ENCODE measurements around the gene CWC22. TPM values are rescaled to one million over a fixed set of nuclear protein-coding genes. Genes with fewer than 3 reads are reported as not detected.
"Not testable (repeated sequence)": the region's sequence is repeated elsewhere in the genome, so short reads cannot be mapped to it uniquely, and the experiment has no call there.

CWC22 gene
- total RNA-seq, 1 donor from 2014 or later, result 24.0 TPM

DNA sequence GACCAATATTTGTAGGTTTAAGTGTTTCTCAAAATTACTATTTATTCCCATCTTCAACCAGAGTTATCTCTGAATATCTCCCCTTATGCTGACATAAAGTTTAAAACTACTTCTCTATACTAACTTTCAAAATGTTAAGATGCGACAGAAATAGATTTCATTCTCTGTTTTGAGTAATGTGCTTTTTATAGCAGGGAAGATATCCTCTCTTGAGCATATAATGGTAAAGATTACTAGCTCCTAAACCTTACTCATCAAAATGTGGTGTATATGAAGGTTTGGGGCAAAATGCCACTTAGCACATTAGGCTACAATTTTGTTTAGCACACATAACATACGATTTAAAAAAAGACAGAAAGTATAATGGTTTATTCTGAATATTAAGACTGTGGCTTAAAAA, 54.4 kb downstream of the CWC22 start:
- intact Hi-C loops (cut with micrococcal nuclease), result no loop called here

DNA sequence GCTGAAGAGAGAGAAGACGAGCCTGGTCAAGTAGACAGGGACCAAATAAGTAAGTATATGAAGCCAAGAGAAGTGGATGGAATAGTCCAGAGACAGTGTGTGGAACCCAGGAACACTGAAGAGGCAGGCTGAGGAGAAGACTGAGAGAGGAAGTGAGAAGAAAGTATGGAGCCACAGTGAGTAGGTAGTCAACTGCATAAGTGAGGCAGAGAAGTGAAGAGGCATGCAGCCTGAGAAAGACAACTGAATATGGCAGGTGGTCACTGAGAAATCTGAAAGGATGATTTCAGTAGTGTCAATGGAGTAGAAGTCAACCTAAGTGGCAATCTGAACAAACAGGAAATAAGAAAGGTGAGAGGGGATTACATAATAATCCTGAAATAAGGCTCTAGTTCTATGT, 55.4 kb downstream of the CWC22 start:
- intact Hi-C loops (cut with micrococcal nuclease), result no loop called here

DNA sequence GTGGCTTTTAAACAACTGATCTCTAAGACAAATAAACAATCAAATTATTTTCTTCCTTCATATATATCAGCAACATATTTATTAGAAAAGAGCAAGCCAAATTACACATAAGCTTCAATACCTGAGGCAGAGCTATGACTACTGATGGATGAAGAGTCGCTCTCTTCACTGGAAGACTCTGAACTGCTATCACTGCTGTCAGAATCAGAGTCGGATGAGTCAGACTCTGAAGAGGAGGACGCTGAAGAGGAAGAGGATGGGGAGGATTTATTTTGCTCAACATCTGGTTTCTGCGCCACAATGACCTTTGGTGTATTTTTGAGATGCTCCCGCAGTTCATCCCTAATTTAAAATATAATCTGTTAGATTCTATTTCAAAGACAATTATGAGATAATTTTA, 56.7 kb downstream of the CWC22 start:
- intact Hi-C loops (cut with micrococcal nuclease), result no loop called here

DNA sequence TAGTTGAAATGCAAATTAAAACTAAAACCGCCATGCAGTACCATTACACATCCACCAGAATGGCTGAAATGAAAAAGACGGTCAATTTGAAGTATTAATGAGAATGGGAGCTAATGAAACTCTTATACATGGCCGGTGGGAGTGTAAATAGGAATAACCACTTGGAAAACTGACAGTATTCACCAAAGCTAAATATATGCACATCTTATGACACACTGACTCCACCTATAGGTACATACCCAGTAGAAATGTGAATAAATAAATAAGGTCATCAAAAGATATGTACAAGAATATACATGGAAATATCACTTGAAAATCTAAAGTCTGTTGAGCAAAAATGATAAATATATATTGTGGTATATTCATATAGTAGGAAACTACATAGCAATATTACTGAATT, 57.7 kb downstream of the CWC22 start:
- intact Hi-C loops (cut with micrococcal nuclease), result no loop called here

DNA sequence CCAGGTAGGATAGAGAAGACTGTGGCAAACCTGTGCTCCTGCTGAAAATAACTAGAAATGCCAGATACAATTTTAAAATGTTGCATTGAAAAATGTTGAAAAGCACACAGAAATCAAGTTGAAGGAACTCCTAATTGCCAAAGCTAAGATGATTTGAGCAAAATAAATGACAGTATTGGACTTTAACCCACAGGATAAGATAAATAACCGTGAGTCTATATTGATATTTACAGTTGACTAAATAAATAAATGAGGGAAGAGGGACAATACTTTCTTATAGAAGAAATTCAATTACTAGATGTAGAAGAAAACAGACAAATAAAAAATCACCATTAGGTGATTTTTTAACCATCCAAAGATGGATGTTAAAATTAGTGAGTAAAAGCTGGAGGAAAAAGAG, 59.0 kb downstream of the CWC22 start:
- intact Hi-C loops (cut with micrococcal nuclease), result no loop called here

DNA sequence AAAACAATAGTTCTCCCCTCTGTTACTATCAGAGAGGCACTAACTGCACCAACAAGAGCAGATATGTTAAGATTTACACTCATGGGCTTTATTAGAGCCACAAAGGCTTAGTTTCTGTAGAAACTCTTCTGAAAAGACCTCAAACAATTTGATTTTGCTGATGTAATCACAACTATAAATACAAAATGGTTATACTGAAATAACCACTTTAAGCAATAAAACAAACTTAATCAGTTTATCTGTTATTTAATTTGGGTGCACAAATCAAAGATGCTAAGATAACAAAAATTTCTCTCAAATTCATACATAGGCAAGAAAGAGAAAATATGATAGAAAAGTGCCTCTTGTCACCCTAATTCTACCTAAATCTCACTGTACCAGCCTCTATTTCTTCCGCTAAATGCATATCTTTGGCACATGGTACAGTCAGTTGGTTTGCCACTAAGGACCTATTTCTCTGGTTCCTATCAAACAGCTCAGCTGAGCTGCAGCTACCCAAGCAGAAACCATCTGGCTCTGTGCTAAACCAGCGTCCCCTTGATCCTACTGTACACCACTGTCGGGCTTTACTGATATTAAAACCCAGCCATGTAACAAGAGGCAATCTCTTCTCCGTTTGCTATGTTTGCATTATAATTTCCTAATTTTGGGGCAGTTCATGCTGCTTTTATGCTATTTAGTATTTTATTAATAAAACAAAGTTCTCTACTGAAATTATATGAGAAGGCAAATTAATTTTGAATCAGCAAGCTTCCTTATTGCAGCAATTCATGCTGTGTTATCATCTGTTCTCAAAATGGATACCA, 60.1 kb downstream of the CWC22 start:
- intact Hi-C loops (cut with micrococcal nuclease), result no loop called here

DNA sequence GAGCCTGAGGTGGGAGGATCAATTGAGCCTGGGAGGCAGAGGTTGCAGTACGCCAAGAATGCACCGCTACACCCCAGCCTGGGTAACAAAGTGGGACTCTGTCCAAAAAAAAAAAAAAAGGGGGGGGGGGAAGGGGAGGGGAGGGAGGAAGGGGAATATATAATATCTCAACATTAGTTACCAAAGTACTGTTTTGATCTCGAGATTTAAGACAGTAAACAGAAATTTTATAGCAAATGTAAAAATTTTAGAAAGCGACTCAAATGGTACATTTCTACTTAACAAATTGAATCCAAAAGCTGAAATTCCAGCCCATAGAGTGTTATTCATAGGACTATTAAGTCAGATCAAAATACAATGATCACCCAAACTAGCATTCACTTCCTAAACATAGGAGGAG, 60.8 kb downstream of the CWC22 start:
- intact Hi-C loops (cut with micrococcal nuclease), result no loop called here

DNA sequence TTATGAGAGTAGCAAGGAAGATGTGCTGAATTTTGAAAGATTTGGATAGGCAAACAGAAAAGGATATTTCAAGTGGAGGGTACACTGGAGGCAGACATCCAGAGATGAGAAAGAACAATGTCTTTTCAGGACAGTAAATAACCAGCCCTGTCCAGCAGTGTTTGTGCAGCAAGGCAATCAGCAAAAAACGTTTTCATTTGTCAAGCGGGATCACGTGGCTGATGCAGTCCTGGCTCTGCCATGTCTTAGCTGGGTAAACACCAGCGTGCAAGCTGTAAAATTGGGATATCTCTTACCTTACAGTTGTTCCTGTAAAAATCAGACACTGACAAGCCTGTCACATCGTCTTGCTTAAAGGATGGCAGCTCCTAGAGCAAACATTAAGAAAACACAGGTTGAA, 67.8 kb downstream of the CWC22 start:
- intact Hi-C loops (cut with micrococcal nuclease), result loop anchor here (5.0 kb wide), 1 partner anchor 1177 kb away; no protein-coding TSS in a partner anchor

DNA sequence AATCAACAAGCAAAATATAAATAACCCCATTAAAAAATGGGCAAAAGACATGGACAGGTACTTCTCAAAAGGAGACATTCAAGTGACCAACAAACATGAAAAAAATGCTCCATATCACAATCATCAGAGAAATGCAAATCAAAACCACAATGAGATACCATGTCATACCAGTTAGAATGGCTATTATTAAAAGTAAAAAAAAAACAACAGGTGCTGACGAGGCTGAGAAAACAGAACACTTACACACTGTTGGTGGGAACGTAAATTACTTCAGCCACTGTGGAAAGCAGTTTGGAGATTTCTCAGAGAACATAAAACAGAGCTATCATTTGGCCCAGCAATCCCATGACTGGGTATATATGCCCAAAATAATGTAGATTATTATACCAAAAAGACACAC, 69.1 kb downstream of the CWC22 start:
- intact Hi-C loops (cut with micrococcal nuclease), result loop anchor here (5.0 kb wide), 1 partner anchor 1176 kb away; no protein-coding TSS in a partner anchor

DNA sequence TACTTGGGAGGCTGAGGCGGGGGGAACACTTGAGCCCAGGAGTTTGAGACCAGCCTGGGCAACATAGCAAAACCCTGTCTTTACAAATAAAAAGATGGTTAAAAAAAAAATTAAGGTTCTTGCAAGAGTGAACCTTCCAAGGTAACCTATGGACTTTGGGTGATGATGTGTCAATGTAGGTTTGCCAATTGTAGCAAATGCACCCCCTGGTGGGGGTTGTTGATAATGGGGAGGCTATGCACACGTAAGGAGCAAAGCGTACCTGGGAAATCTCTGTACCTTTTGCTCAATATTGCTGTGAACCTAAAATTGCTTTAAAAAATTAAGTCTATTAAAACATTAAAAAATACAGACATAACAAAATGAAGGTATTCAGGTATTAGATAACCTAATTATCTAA, 70.4 kb downstream of the CWC22 start:
- intact Hi-C loops (cut with micrococcal nuclease), result loop anchor here (1.0 to 5.0 kb wide), 2 partner anchors 717 to 1174 kb away; no protein-coding TSS in a partner anchor

DNA sequence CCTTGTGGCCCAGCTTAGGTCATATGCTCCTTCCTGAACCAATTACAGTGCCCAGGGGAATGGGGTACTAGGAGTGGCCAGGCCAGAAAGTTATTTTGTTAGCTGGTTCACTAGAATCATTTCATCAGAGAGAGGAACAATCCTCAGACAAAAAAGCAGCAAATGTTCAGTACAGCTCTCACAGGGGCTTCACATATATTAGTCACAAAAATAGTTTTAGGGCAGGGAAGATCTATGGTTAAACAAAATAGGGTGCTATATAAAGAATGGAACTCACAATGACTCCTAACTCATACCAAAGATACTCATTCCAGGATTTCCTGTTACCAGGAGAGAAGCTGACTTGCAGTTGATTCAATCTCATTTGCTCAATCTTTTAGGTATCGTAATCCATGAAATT, 71.0 kb downstream of the CWC22 start:
- intact Hi-C loops (cut with micrococcal nuclease), result loop anchor here (1.0 to 5.0 kb wide), 2 partner anchors 717 to 1174 kb away; no protein-coding TSS in a partner anchor

DNA sequence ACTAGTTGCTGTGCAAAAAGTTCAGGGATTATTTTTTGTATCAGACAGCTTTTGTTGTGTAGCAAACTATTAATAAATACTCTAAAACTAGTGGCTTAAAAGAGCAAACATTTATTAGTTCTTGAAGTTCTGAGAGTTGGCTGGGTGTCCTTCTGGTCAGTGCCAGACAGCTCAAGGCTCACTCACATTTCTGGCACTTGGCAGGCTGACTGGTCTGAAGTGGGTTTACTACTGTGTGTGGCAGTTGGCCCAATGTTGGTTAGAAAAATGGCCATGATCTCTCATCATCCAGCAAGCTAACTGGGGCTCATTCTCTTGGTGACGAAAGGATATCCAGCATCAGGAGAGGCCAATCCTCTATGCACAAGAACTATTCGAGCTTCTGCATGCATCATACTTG, 74.3 kb downstream of the CWC22 start:
- intact Hi-C loops (cut with micrococcal nuclease), result no loop called here

DNA sequence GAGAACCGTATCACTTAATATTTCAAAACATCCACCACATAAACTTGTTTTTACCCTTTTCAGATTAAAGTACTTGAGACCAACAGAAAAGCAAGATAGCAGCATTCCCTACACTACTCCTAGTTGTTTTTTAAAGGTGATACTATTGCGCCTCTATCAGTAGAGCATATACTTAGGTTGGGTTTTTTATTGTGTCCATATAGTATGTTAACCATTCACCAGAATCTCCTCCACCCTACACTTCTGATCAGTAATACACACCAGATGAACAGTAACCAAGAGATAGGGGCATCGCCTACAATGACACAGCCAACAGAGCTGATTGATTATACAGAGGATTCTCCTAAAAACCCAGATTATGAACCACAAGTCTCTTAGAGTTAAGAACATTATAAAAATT, 75.6 kb downstream of the CWC22 start:
- intact Hi-C loops (cut with micrococcal nuclease), result no loop called here

DNA sequence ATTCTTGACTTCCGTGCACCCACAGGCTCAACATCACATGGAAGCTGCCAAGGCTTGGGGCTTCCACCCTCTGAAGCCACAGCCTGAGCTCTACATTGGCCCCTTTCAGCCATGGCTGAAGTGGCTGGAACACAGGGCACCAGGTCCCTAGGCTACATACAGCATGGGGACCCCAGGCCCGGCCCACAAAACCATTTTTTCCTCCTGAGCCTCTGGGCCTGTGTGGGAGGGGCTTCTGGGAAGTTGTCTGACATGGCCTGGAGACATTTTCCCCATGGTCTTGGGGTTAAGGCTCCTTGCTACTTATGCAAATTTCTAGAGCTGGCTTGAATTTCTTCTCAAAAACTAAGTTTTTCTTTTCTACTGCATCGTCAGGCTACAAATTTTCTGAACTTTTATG, 77.1 kb downstream of the CWC22 start:
- intact Hi-C loops (cut with micrococcal nuclease), result not testable (repeated sequence)

DNA sequence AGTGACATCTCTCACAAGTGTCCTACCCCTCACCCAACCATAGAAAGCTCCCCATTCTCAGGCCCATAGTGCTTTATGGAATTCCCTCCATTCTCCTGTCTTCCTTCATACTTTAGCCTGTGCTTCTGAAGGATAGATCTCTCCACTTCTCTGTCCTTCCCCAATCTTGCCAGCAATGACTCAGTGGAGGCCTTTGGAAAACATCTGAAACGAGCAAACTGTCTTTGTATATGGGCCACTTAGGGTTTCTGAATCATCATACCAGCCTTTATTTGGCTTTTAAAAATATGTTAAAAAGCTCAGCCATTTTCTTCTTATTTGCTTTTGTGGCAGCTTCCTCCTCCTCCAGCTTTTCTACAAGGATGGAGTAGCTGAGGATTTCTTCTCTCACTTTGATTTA, 80.1 kb downstream of the CWC22 start:
- intact Hi-C loops (cut with micrococcal nuclease), result no loop called here

DNA sequence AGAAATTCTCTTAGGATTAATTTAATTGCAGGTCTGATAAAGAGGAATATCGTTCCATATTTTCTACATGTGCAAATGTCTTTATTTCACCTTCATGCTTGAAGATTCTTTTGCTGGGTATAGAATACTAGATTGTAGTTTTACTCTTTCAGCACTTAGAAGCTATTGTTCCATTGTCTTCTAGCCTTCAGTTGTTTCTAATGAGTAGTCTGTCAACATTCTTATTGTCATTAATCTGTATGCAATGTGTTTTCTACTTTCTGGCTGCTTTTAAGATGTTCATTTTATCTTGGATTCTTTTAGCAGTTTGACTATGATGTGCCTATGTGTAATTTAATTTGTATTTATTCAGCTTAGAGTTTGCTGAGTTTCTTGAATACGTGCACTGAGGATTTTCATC, 81.4 kb downstream of the CWC22 start:
- intact Hi-C loops (cut with micrococcal nuclease), result no loop called here

DNA sequence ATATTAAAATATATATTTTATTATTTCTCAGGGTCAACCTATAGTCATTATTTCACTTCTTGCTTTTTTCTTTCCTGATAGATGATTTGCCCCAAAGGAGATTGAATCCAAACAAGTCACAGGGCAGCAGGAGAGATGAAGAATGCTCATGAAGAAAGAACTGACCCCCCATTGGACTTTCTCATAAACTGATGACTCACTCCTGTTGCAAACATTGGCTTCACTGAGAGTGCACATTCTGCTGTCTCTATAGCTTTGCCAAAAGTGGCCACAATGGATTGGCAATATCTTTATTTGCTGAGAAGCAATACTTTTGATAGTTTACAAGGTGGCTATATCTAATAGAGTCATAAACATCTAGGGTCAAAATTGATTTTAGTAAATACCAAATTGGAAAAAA, 89.8 kb downstream of the CWC22 start:
- intact Hi-C loops (cut with micrococcal nuclease), result no loop called here

DNA sequence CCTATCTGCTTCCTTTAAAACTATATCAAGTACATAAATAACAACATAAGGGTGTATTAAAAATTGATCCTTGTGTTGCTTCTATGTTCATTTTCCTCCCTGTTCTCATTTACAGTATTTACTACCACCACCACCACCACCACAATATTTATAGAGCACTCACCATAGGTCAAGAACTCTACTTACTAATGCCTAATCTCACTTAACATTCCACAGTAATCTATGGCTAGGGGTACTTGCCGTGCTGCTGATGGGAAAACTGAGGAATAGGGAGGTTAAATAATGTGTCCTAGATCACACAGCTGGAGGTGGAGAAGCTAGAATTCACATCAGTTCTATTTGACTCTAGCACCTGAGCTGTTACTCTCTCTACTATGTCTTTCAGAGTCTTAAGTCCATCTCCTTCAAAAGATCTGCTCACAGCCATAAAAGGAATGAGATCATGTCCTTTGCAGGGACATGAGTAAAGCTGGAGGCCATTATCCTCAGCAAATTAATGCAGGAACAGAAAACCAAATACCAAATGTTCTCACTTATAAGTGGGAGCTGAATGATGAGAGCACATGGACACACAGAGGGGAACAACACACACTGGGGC, 91.6 kb downstream of the CWC22 start:
- intact Hi-C loops (cut with micrococcal nuclease), result no loop called here

DNA sequence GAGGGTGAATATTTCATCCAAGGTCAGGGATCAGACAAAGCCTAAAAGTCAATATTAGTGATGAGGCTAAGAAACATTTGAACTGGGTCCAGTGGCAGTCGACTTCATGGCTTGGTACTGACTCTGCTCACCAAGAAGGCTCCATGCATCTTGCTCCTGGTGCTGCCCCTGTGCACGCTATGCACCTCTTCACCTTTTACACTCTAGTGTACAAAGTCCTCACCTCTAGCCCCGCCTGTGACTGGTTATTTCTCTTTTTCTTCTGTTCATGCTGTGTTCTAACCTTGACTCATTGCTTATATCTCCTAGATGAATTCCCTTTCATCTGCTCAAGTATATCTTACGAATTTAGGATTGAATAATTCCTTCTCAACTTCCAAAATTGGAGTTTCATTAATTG, 93.3 kb downstream of the CWC22 start:
- intact Hi-C loops (cut with micrococcal nuclease), result no loop called here

DNA sequence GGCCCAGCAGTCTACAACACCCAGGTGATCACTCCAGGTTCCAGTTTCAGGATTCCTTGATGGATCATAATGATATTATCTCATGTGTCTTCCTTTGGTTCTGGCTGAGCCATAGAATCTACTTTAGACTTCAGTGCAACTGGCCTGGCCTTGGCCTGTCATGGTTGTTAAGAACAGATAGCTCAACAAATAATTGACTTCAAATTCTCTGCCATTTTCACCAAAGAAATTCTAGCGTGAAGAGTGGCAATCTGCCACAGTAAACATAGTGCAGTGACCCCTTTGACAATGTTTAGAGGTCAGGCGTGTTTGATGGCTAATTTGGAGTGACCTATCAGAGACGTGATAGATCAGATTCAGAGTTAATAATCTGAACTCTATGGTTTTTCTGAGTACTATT, 95.5 kb downstream of the CWC22 start:
- intact Hi-C loops (cut with micrococcal nuclease), result no loop called here

DNA sequence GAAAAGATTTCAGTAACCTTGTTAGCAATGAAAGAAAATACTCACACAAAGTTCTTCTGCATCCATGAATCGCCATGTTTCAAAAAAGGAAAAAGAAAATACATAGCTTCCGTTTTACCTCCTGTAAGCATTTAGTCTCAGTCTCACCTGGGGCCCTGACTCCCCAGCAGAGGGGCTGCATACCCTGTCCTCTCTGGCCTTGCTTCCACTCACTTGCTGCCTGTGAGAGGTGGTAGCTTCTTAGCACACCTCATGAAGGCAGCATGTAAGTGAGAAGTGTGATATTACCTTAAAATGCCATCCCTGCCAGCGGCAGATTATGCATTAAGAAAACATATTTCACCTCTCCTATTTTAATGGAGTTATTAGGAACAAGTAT, 96.4 kb downstream of the CWC22 start:
- intact Hi-C loops (cut with micrococcal nuclease), result no loop called here

DNA sequence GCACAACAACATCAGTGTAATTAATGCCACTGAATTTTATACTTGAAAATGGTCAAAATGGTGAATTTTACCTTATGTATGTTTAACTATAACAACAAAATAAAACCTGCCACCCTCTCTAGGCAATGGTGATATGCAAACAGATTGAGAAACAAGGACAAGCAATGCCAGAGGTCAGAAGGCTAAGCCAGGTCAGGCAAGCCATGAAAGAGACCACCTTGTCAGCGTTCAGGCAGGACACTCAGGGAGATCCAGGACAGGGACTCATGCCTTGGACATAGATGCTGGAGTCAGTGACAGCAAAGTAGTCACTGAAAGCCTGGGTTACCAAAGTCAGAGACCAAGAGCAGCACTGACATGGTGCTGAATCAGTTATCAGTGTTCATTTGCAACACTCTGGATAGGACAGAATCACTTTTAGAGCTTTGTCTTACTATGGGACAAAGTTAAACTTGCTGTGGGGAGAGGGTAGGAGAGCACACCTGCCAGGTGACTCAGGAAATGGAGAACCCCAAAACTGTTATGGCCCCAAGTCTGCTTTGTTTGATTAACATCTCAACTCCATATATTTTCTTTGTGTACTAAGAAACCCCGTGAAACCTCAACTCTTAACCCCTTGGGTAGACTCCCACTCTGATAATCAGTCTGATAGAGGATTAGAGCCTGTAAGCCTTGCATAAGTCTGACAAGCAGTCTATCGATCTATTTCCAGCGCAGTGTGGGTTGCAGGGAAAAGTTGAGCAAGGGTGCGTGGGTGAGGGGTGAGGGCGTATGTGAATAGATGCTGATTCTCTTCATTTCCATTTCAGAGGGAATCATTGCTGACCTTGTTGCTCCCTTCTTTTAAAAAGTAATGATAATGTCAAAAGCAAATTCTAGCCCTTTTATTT, 97.0 kb downstream of the CWC22 start:
- intact Hi-C loops (cut with micrococcal nuclease), result no loop called here

Measured in T-helper 1 cell treated with Interleukin-12 subunit alpha and Interleukin-12 subunit beta and Interleukin-4 antibody, amounts not matched to agents 30 ng/mL and 1 ng/mL, for 36 hours (primary cell).